DOHH2 (cell line): ENCODE results near the gene KRT31.

Source experiments
- H3F3A ChIP-seq: fragments of 200-600 bp; sonication (generic), shearing (Covaris generic); 2 replicates; pipeline ENCODE4 v1.6.0; 2016; ENCODE audit warnings: antibody characterized with exemption, mild to moderate bottlenecking; ENCODE audit not compliant: control insufficient read depth, insufficient read depth
- H3K27ac ChIP-seq: fragments of 200-600 bp; sonication (generic); 2 replicates; pipeline ENCODE4 v1.5.1; 2014; ENCODE audit warnings: low read depth, mild to moderate bottlenecking, low read length, moderate library complexity
- H3K27me3 ChIP-seq: fragments of 200-600 bp; sonication (generic); 2 replicates; pipeline ENCODE4 v1.6.1; 2014; ENCODE audit warnings: mild to moderate bottlenecking, low read length, mixed read lengths; ENCODE audit not compliant: control insufficient read depth
- H3K36me3 ChIP-seq: fragments of 200-600 bp; sonication (generic); 2 replicates; pipeline ENCODE4 v1.6.1; 2014; ENCODE audit warnings: mild to moderate bottlenecking, low read length, moderate library complexity, mixed read lengths; ENCODE audit not compliant: control insufficient read depth
- H3K4me1 ChIP-seq: fragments of 200-600 bp; sonication (generic); 2 replicates; pipeline ENCODE4 v1.6.1; 2014; ENCODE audit warnings: mild to moderate bottlenecking, low read length, mixed read lengths; ENCODE audit not compliant: control insufficient read depth
- H3K4me2 ChIP-seq: fragments of 200-600 bp; sonication (generic); 2 replicates; pipeline ENCODE4 v1.6.0; 2014; ENCODE audit warnings: mild to moderate bottlenecking, low read length, moderate library complexity
- H3K4me3 ChIP-seq: fragments of 200-600 bp; sonication (generic); 2 replicates; pipeline ENCODE4 v1.5.1; 2014; ENCODE audit warnings: mild to moderate bottlenecking, low read length, mixed read lengths
- H3K79me2 ChIP-seq: fragments of 200-600 bp; sonication (generic); 2 replicates; pipeline ENCODE4 v1.6.1; 2014; ENCODE audit warnings: mild to moderate bottlenecking, low read length, mixed read lengths; ENCODE audit not compliant: control insufficient read depth
- H3K9me2 ChIP-seq: fragments of 200-600 bp; sonication (generic); replicated peaks from 2 replicates; pipeline ENCODE4 v1.6.1; 2014; ENCODE audit warnings: mild to moderate bottlenecking, low read length, mixed read lengths; ENCODE audit not compliant: control insufficient read depth
- H3K9me3 ChIP-seq: fragments of 200-600 bp; sonication (generic); 2 replicates; pipeline ENCODE4 v1.6.1; 2014; ENCODE audit warnings: antibody characterized with exemption, low read length, mixed read lengths; ENCODE audit not compliant: control insufficient read depth, insufficient read depth
- H4K20me1 ChIP-seq: fragments of 200-600 bp; sonication (generic); 2 replicates; pipeline ENCODE4 v1.6.0; 2014; ENCODE audit warnings: low read depth, mild to moderate bottlenecking, antibody characterized with exemption, low read length, moderate library complexity; ENCODE audit not compliant: control insufficient read depth, insufficient read depth
- EZH2phosphoT487 ChIP-seq: fragments of 200-600 bp; sonication (generic); IDR thresholded peaks from 2 replicates; pipeline ENCODE4 v1.6.1; 2017; ENCODE audit warnings: borderline replicate concordance, mild to moderate bottlenecking, antibody characterized with exemption, low read length, moderate library complexity, mixed read lengths
- TF ChIP-seq, protein P1 (sequence below): fragments of 200-600 bp; sonication (generic); IDR thresholded peaks from one replicate; pipeline ENCODE4 v1.5.1; 2014; ENCODE audit warnings: antibody characterized with exemption, mild to moderate bottlenecking, low read depth, low read length; ENCODE audit not compliant: poor library complexity, severe bottlenecking

Gene KRT31

DNA sequence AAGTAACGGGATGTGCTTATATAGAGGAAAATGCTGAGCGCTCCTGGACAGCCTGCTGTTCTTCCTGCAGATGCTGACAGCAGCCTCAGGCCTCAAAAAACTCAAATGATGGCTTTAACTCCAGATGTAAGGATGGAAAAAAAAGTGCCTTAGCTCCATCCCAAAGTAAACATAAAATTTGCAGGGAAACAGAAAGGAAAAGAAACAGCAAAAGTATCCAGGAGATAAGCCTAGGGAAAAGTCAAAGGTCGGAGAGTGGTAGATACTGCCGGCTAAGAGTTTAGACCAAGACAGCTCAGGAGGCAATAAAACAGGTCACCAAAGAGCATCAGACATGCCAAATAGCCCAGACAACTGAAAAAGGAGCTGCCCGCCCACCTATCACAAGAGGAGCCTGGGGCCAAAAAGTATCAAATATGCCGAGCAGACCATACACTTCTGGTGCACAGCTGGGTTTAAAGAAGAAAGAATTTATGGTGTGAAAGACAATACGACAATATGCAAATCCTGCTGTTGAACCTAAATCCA is 6.9 kb downstream of the KRT31 start:
- Histone ChIP-seq H3K4me3 (no peak overlapping the region), H4K20me1 (no peaks in the 10 kb centered on the region), H3K4me1 (no peaks in the 10 kb centered on the region), H3K36me3 (no peaks in the 10 kb centered on the region), H3K27ac (no peak overlapping the region), H3K9me3 (no peaks in the 10 kb centered on the region), H3K4me2 (no peak overlapping the region), H3F3A (no peaks in the 10 kb centered on the region), H3K27me3 (peaks cover 9% of the 10 kb centered on the region; the same call in 1 of the 2 replicates), H3K79me2 (no peaks in the 10 kb centered on the region), H3K9me2 (no peaks in the 10 kb centered on the region)
- TF ChIP-seq, protein P1, sequence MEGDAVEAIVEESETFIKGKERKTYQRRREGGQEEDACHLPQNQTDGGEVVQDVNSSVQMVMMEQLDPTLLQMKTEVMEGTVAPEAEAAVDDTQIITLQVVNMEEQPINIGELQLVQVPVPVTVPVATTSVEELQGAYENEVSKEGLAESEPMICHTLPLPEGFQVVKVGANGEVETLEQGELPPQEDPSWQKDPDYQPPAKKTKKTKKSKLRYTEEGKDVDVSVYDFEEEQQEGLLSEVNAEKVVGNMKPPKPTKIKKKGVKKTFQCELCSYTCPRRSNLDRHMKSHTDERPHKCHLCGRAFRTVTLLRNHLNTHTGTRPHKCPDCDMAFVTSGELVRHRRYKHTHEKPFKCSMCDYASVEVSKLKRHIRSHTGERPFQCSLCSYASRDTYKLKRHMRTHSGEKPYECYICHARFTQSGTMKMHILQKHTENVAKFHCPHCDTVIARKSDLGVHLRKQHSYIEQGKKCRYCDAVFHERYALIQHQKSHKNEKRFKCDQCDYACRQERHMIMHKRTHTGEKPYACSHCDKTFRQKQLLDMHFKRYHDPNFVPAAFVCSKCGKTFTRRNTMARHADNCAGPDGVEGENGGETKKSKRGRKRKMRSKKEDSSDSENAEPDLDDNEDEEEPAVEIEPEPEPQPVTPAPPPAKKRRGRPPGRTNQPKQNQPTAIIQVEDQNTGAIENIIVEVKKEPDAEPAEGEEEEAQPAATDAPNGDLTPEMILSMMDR = no peak
- TF ChIP-seq EZH2phosphoT487 = no peak

DNA sequence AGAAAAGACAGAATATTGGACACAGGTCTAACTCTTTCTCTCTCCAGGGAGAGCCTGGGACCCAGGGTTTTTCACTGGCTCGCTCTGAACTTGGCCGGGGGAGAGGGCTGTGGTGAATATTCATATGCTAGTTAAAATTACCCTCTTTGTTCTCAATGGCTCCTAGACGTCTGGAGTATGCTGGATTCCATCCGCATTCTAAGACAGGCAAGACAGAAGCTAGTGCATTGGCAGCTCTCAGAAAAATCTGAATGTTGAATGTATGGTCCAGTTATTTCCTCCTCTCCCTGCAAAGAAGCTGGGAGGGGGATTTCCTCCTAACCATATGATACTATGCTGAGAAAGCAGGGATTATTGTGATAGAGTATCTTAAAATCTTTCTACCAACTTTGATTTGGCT is 9.7 kb downstream of the KRT31 start:
- Histone ChIP-seq H3K4me2 (no peak overlapping the region), H3K9me2 (no peaks in the 10 kb centered on the region), H3F3A (no peaks in the 10 kb centered on the region), H3K27ac (no peak overlapping the region), H3K4me1 (no peaks in the 10 kb centered on the region), H3K36me3 (no peaks in the 10 kb centered on the region), H3K79me2 (no peaks in the 10 kb centered on the region), H3K4me3 (no peak overlapping the region), H4K20me1 (no peaks in the 10 kb centered on the region), H3K9me3 (no peaks in the 10 kb centered on the region), H3K27me3 (peaks cover 2% of the 10 kb centered on the region; the same call in 1 of the 2 replicates)
- TF ChIP-seq, protein P1 = no peak
- no peak for TF ChIP-seq EZH2phosphoT487

DNA sequence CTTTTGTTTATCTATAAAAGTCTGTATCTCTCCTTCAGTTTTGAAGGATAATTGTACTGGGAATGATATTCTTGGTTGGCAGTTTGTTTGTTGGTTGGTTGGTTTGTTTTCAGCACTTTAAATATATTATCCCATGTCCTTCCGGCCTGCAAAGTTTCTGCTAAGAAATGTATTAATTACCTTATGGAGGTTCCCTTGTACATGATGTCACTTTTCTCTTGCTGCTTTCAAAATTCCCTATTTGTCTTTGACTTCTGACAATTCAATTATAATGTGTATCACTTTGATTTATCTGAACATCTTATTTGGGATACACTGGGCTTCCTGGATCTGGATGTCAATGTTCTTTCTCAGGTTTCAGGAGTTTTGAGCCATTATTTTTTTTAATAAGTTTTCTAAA is 11.2 kb downstream of the KRT31 start:
- no peaks in the 10 kb centered on the region for H3K4me1 ChIP-seq
- H3K4me3 ChIP-seq = no peak overlapping the region
- 0 out of 2 replicates have a peak, but pooled peaks cover 2% of the 10 kb centered on the region for H3K27me3 ChIP-seq
- no peak overlapping the region for H3K4me2 ChIP-seq
- H3K9me3 ChIP-seq = no peaks in the 10 kb centered on the region
- no peaks in the 10 kb centered on the region for H3K9me2 ChIP-seq
- H3F3A ChIP-seq = no peaks in the 10 kb centered on the region
- H3K79me2 ChIP-seq = no peaks in the 10 kb centered on the region
- H3K27ac ChIP-seq = no peak overlapping the region
- no peaks in the 10 kb centered on the region for H4K20me1 ChIP-seq
- TF ChIP-seq, protein P1 = no peak
- TF ChIP-seq EZH2phosphoT487 = no peak
- no peaks in the 10 kb centered on the region for H3K36me3 ChIP-seq

DNA sequence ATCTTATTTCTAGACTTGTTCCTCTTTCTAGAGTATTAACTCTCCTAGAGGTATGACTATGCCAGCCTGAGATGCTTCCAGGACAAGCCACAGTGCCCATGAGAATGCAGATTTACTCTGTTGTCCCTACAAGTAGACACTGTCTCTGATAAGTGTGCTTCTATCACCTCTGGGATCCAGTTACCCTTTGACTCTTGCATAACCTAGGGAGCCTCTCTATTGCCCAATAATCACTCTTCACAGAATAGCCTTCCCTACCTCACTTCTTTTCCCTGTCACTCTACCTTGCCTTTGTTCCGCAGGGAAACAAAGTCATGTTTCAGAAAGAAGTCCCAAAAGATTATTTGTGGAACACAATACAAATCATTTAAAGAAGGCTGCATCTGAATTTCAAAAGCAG is 13.7 kb downstream of the KRT31 start:
- Histone ChIP-seq H3K79me2 (no peaks in the 10 kb centered on the region), H3K27ac (no peak overlapping the region), H3K4me1 (no peaks in the 10 kb centered on the region), H3K9me2 (no peaks in the 10 kb centered on the region), H3K36me3 (no peaks in the 10 kb centered on the region), H3K9me3 (no peaks in the 10 kb centered on the region), H4K20me1 (no peaks in the 10 kb centered on the region), H3K4me2 (no peak overlapping the region), H3F3A (no peaks in the 10 kb centered on the region), H3K27me3 (0 out of 2 replicates have a peak, but pooled peaks cover 2% of the 10 kb centered on the region), H3K4me3 (no peak overlapping the region)
- TF ChIP-seq, protein P1 = no peak
- no peak for TF ChIP-seq EZH2phosphoT487
